NCI-H526 treated with DMSO at 0.1 percent for 48 hours (cell line): Measurements from ENCODE around the gene ANO2.
"Not testable (repeated sequence)": the region's sequence is repeated elsewhere in the genome, so short reads cannot be mapped to it uniquely, and the experiment has no call there.

Experiments
- DNase-seq: peaks from one replicate; lab custom pipeline; 2025; lab: John Stamatoyannopoulos, UW

ANO2 gene

GRCh38 chr12:5887819-5888218 is 57.2 kb downstream of the ANO2 start:
- not testable (repeated sequence) for DNase-seq

GRCh38 chr12:5884866-5885265 is 60.2 kb downstream of the ANO2 start:
- DNase-seq, result no peak

GRCh38 chr12:5884285-5884684 is 60.8 kb downstream of the ANO2 start:
- DNase-seq, result no peak

- DNase-seq, result no peak
Measured at GRCh38 chr12:5882511-5883190, 62.4 kb downstream of the ANO2 start.

- DNase-seq, result no peak
Measured at GRCh38 chr12:5881666-5882065, 63.4 kb downstream of the ANO2 start.

DNA sequence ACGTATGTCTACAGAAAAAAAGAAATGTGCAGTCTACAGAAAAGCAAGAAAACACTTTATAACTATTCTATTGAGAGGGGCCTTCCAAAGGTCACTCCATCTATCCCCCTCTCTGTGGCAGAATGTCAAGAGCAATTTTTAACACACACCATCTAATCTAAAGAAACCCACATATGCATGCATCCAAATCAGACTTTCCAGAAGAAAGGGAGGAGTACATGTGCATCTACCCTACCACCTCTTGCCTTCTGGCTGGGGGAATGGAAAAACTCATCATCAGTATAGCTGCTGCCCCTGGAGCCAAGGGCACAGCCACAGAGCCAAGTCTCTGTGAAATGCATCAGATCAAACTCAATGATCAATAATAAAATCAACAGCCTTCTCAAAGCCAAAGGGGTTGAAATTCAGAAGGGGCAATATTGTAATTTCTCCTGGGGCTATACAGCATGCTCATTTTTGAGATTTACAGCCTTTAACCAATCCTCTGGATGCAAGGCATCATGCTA is 63.9 kb downstream of the ANO2 start:
- DNase-seq, result no peak

- no peak for DNase-seq
Measured at GRCh38 chr12:5875851-5876250, 69.2 kb downstream of the ANO2 start.

GRCh38 chr12:5874514-5874913 is 70.5 kb downstream of the ANO2 start:
- DNase-seq, result no peak

DNA sequence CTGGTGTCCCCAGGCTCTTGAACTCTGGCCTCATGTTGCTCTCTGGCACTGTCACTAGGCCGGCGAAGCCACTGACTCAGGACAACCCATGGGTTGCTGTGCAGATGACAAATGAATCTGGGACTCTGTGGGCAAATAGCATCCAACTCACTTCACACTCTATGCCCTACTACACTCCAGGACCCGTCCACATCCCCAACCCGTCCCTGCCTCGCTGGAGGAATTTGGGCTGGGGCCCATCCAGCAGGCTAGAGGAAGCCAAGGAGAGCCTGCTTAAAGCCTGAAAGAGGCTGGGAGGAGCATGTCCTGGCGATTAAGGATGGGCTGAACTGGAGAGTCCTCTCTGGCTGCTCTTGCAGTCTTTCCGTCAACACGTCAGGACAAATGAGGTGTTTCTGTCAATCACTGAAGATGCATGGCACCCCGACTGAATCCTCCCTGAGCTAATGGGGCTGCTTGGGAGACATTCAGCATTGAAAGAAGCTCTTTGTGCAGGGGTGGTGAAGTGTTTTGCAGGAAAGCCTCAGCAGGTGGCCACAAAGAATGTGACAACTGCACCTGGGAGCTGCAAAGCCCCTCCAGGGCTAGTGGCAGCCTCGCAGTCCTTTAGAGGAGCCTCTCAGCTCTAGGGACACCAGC is 71.7 kb downstream of the ANO2 start:
- DNase-seq, result no peak

DNA sequence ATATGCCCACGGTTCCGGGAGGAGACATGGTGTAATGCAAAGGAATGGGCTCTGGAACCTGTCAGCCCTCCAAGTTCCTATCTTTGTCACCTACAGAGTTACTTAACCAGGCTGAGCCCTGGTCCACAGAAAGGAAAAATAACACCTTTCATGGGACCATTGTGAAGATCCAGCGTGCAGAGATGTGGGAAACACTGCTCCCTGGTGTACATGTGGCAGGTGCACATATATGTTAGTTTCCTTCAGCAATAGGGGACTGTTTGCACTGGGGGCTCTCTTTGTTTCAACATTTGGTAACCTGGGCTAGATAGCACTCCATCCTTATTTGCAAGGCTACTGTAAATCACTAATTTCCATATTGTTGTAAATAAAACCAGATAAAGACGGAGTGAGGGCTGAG is 72.3 kb downstream of the ANO2 start:
- no peak for DNase-seq

DNA sequence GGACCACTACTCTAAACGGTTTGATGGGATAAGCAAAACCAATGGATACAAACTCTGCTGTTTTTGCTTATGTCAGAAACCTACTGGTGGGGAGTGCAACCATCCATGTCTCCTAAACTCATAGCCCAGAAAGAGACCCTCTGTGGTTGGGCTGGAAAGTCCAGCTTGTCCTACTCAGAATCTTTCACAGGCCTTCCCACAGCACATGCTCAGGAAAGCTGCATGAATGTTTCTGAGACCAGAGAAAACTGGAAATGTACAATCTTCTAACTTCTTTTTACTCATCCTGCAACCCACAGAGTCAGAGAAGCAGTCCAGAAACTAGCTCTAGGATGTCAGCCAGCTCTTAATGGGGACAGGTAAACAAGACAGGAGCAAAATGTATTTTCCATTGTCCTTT is 73.3 kb downstream of the ANO2 start:
- DNase-seq, result no peak

DNA sequence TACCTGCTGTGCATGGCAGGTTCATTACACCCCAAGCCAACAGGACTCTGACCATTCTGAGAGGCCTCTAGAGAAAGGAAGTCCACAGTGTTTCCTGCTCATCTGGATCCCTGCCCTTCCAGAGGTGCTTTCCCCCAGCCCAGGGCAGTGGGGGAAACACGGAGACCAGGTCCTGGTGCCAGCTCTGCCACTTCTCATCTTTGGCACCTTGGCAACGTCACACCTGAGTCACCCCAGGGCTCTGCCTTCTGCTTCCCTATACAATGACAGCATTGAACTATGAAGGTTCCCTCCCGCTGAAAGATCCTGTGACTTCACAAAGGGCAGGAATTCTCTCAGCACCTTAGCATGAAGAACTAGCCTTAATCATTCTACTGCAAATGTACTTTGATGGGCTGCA is 74.9 kb downstream of the ANO2 start:
- no peak for DNase-seq

GRCh38 chr12:5868625-5869295 is 76.3 kb downstream of the ANO2 start:
- no peak for DNase-seq

DNA sequence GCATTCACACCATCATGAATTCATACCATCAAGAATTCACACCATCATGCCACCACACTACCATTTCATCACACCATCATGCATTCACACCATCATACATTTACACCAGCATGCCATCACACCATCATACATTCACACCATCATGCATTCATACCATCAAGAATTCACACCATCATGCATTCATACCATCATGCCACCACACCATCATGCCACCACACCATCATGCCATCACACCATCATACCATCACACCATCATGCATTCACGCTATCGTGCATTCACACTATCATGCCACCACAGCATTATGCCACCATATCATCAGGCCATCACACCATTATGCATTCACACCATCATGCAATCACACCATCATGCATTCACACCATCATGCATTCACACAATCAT is 79.7 kb downstream of the ANO2 start:
- no peak for DNase-seq

DNA sequence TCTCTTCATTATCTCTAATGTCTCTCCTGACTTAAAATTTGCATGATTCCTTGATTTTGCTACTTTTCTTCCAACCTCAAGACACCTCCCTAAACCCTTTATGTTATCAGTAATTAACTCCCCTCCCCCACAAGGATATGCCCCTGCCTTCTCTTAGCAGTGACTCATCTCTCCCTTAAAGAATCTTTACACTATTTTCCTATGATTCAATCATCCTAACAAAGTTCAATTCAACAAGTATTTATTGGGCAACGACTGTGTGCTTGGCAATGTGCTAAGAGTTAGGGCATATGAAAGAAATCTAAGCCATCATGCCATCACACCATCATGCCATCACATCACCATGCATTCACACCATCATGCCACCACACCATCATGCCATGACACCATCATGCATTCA is 80.1 kb downstream of the ANO2 start:
- no peak for DNase-seq

GRCh38 chr12:5864301-5864700 is 80.8 kb downstream of the ANO2 start:
- no peak for DNase-seq

GRCh38 chr12:5861416-5861815 is 83.6 kb downstream of the ANO2 start:
- no peak for DNase-seq

DNA sequence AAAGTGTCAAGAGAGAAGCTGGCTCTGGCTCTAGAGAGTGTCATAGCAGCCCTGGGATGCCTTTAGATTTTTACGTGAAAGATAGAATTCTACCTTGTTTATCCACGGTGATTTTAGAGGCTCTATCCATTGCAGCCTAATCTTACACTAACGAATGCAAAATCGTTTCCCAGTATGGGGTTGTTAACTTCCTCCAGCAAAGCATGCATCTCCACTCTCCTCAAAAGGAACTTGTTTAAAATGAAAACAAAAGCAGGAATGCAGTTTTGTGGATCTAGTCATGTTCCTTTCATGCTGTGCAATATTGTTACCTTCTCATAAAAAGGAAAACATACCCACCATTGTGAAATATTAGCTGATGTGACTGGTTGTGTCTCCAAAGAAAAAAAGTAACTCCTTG is 88.4 kb downstream of the ANO2 start:
- DNase-seq, result no peak

DNA sequence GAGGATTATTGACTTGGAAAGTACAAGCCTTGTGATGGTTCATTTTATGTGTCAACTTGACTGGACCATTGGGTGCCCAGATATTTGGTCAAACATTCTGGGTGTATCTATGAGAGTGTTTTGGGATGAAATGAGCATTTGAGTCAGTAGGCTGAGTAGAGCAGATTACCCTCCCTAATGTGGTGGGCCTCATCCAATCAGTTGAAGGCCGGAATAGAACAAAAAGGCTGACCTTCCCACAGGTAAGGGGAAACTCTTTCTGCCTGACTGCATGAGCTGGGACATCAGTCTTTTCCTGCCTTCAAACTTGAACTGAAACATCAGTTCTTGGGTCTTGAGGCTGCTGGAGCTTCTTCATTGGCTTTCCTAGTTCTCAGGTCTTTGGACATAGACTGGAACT is 98.1 kb downstream of the ANO2 start:
- no peak for DNase-seq

DNA sequence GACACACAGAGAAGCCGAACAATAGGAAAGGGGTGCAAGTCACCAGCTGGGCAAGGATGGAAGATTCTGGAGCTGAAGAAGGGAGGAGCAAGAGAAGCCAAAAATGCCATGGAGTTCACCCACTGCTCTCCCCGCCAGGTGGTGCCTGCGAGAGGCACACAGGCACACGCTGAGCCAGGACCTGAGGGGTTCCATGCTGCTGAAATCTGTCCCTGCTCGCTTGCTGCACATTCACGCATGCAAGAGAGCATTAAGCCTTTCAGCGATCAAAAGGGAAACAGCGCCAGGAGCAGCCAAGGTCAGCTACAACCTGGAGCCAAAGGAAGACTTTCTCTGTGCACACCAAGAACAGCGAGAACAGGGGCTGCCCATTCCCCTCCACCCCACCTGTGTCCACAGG is 104.1 kb downstream of the ANO2 start:
- DNase-seq, result no peak

GRCh38 chr12:5830111-5830510 is 114.9 kb downstream of the ANO2 start:
- DNase-seq, result no peak

GRCh38 chr12:5827591-5827990 is 117.5 kb downstream of the ANO2 start:
- DNase-seq, result no peak

GRCh38 chr12:5825761-5826160 is 119.3 kb downstream of the ANO2 start:
- not testable (repeated sequence) for DNase-seq
